OCI-LY7 (cell line): ENCODE measurements around the gene TM9SF4. TPM values are rescaled to one million over a fixed set of nuclear protein-coding genes. Genes with fewer than 3 reads are reported as not detected.

ENCODE experiments used
- BruUV-seq: library from RNA; stranded (reverse); fragments of 400-500 nt; replicated peaks from 2 replicates; lab custom pipeline; 2021; lab: Mats Ljungman, UMichigan
- CTCF ChIA-PET: fragments of 300-600 bp; sonication (Branson Sonifier 250); formaldehyde crosslinking; loops from one replicate; lab custom pipeline; 2022; ENCODE audit warnings: antibody characterized with exemption; ENCODE audit not compliant: unreplicated experiment; lab: Charles Lee
- POLR2A ChIA-PET: fragments of 300-600 bp; sonication (Branson Sonifier 250); formaldehyde crosslinking; loops from one replicate; lab custom pipeline; 2022; ENCODE audit warnings: antibody characterized with exemption; lab: Charles Lee
- DNase-seq: peaks from one replicate; pipeline ENCODE4 v3.0.0-alpha.2; 2015; ENCODE audit warnings: low spot score
- H2AFZ ChIP-seq: fragments of 200-600 bp; sonication (generic), shearing (Covaris generic); 2 replicates; pipeline ENCODE4 v1.6.1; 2014; ENCODE audit warnings: mild to moderate bottlenecking, antibody characterized with exemption, low read length, moderate library complexity
- H3K27ac ChIP-seq: fragments of 200-600 bp; sonication (generic); 2 replicates; pipeline ENCODE4 v1.5.1; 2014; ENCODE audit warnings: mixed run types, low read depth, mild to moderate bottlenecking, moderate library complexity, low read length, inconsistent platforms; ENCODE audit not compliant: poor library complexity, severe bottlenecking
- H3K36me3 ChIP-seq: fragments of 200-600 bp; sonication (generic); 2 replicates; pipeline ENCODE4 v1.6.1; 2014; ENCODE audit warnings: mild to moderate bottlenecking, antibody characterized with exemption, low read length, moderate library complexity, mixed read lengths; ENCODE audit not compliant: insufficient read depth
- H3K4me1 ChIP-seq: fragments of 200-600 bp; sonication (generic); 2 replicates; pipeline ENCODE4 v1.5.1; 2014; ENCODE audit warnings: mild to moderate bottlenecking, low read length; ENCODE audit not compliant: insufficient read depth, poor library complexity, severe bottlenecking
- H3K4me2 ChIP-seq: fragments of 200-600 bp; sonication (generic); 2 replicates; pipeline ENCODE4 v1.6.1; 2014; ENCODE audit warnings: mild to moderate bottlenecking, low read length
- H3K4me3 ChIP-seq: fragments of 200-600 bp; sonication (generic); 2 replicates; pipeline ENCODE4 v1.5.1; 2014; ENCODE audit warnings: mild to moderate bottlenecking, low read depth, low read length; ENCODE audit not compliant: poor library complexity, severe bottlenecking
- H3K79me2 ChIP-seq: fragments of 200-600 bp; sonication (generic); 2 replicates; pipeline ENCODE4 v1.6.1; 2016; ENCODE audit warnings: low read depth, mild to moderate bottlenecking, low read length, moderate library complexity, mixed read lengths; ENCODE audit not compliant: insufficient read depth
- H3K9me2 ChIP-seq: fragments of 200-600 bp; sonication (generic); 2 replicates; pipeline ENCODE4 v1.6.1; 2016; ENCODE audit warnings: mild to moderate bottlenecking, low read length, mixed read lengths; ENCODE audit not compliant: insufficient read depth
- H3K9me3 ChIP-seq: fragments of 200-600 bp; sonication (generic); 2 replicates; pipeline ENCODE4 v1.6.1; 2014; ENCODE audit warnings: mild to moderate bottlenecking, mixed run types, low read length, mixed read lengths
- H4K20me1 ChIP-seq: fragments of 200-600 bp; sonication (generic); 2 replicates; pipeline ENCODE4 v1.6.1; 2014; ENCODE audit warnings: mild to moderate bottlenecking, antibody characterized with exemption, low read length, moderate library complexity, mixed read lengths; ENCODE audit not compliant: insufficient read depth
- CTCF ChIP-seq: fragments of 200-600 bp; sonication (generic); conservative IDR thresholded peaks from 2 replicates; pipeline ENCODE4 v1.5.1; 2014; ENCODE audit warnings: mild to moderate bottlenecking, antibody characterized with exemption, low read length, moderate library complexity, mixed read lengths
- EZH2phosphoT487 ChIP-seq: fragments of 200-600 bp; sonication (generic); IDR thresholded peaks from 2 replicates; pipeline ENCODE4 v1.6.1; 2018; ENCODE audit warnings: low read depth, borderline replicate concordance, mild to moderate bottlenecking, mixed run types, antibody characterized with exemption, low read length, moderate library complexity, mixed read lengths
- intact Hi-C: fragments of 100-400 bp; cut with micrococcal nuclease; formaldehyde crosslinking; loops from one replicate; pipeline ENCODE4 v1.10.0; 2022; ENCODE audit not compliant: unreplicated experiment
- total RNA-seq, 2 experiments: library from RNA; depleted of rRNA in 1 of 2; stranded (reverse); fragments of >200 nt in 1 of 2; shearing (Covaris generic) in 1 of 2; gene quantifications; 2 replicates each; pipeline ENCODE4 v1.2.3, GENCODE V29; 2014 to 2022

The TM9SF4 gene
- total RNA-seq, 2 experiments from 2014 or later: 20.8 to 38.9 TPM

- POLR2A ChIA-PET: no interaction called here
- TF ChIP-seq CTCF: no peak
- no peak for TF ChIP-seq EZH2phosphoT487
- no peaks in the 10 kb centered on the region for H3K4me1 ChIP-seq
- no peak overlapping the region for H3K4me2 ChIP-seq
- DNase-seq: no peak
- H2AFZ ChIP-seq: no peak overlapping the region
- no peaks in the 10 kb centered on the region for H3K9me2 ChIP-seq
- no TSS peak for BruUV-seq
- no peak overlapping the region for H3K4me3 ChIP-seq
- H3K36me3 ChIP-seq: no peaks in the 10 kb centered on the region
- H3K27ac ChIP-seq: no peak overlapping the region
- H3K9me3 ChIP-seq: no peaks in the 10 kb centered on the region
- CTCF ChIA-PET: no interaction called here
- no peaks in the 10 kb centered on the region for H4K20me1 ChIP-seq
- H3K79me2 ChIP-seq: no peaks in the 10 kb centered on the region
- intact Hi-C loops: no loop called here
These were observed 70.4 kb downstream of the TM9SF4 start for GRCh38 chr20:32179934-32180333.

DNA sequence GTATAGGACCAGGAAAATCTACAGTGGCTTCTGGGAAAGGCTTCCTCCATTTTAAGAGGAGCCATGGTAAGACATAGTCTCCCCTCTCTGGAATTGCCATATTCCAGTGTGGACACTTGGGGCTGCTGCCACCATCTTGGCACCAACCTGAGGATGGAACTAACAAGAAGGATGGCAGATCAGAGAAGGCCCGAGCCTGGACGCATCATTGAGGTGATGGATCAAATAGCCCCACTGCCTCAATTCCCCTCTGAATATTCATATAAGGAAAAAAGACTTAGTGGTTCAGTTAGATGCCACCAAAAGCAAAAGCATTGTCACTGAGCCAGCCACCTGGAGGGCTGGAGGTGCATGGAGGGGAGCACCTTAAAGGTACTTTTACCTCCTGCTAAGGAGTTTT, 72.1 kb downstream of the TM9SF4 start:
- Histone ChIP-seq H3K4me2 (no peak overlapping the region), H4K20me1 (no peaks in the 10 kb centered on the region), H3K9me3 (no peaks in the 10 kb centered on the region), H2AFZ (no peak overlapping the region), H3K36me3 (no peaks in the 10 kb centered on the region), H3K9me2 (no peaks in the 10 kb centered on the region), H3K4me1 (no peaks in the 10 kb centered on the region), H3K27ac (no peak overlapping the region), H3K4me3 (no peak overlapping the region), H3K79me2 (no peaks in the 10 kb centered on the region)
- ChIA-PET CTCF (no interaction called here), POLR2A (no interaction called here)
- intact Hi-C loops: no loop called here
- DNase-seq: no peak
- TF ChIP-seq EZH2phosphoT487 (no peak), CTCF (no peak)
- no TSS peak for BruUV-seq

DNA sequence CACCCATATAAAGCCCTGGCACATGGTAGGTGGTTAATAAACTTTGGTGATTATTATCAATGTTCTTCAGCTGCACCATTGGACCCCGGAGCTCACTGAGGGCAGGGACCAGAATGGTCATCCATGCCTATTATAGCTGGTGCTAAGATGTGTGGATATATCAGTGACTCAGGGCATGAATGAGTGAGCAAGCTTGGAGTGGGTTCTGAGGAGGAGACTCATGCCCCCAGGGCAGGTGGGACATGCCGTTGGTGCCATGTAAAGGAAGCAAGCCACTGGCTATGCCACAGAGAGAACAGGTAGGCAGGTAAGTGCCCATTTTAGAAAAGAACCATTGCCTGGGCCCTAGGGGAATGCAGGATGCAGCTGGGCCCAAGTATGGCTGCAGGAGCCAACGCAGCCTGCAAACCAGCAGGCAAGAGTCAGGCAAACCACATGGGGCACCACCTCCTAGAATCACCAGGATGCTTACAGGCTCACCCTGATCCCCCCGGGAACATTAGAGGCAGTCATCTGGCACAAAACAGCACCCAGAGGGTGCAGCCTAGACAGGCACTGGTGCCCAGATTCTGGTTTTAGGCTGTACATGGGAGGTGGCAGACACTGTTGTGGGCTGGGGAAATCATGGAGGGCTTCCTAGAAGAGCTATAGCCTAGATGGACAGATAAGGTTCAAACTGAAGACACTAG, 74.6 kb downstream of the TM9SF4 start:
- no peaks in the 10 kb centered on the region for H3K4me1 ChIP-seq
- no TSS peak for BruUV-seq
- H3K27ac ChIP-seq: no peak overlapping the region
- ChIA-PET CTCF (no interaction called here), POLR2A (no interaction called here)
- no peak overlapping the region for H3K4me3 ChIP-seq
- intact Hi-C loops: no loop called here
- H3K9me2 ChIP-seq: no peaks in the 10 kb centered on the region
- H3K79me2 ChIP-seq: no peaks in the 10 kb centered on the region
- H3K36me3 ChIP-seq: no peaks in the 10 kb centered on the region
- no peak overlapping the region for H2AFZ ChIP-seq
- DNase-seq: no peak
- TF ChIP-seq EZH2phosphoT487 (no peak), CTCF (no peak)
- no peaks in the 10 kb centered on the region for H4K20me1 ChIP-seq
- H3K9me3 ChIP-seq: no peaks in the 10 kb centered on the region
- H3K4me2 ChIP-seq: no peak overlapping the region
